ENCODE data around the gene DENND1A. TPM values are rescaled to one million over a fixed set of nuclear protein-coding genes. Genes with fewer than 3 reads are reported as not detected.

Gene DENND1A
- polyA plus RNA-seq, 2 of the 4 experiments (the other 2 are of a cell fraction) = 15.1 to 21.9 TPM

DNA sequence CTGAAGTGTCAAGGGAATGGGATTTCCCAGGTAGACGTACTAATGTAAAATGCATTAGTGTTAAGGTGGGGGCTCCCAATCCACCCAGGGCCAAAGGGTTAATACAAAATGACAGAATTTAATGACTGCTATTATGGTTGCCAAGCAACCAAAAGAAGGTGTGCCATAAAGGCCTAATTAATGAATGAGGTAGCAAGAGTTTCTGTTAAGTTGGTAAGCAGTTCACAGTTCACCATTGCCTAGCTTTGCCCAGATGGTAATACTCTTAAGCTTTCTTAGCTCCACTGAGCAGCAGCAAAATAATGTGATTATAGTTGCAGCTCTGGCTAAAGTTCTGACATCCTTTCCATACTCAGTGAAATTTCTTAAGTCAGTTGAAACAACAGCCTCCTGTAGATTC lies 211.7 kb downstream of the DENND1A start:
- ChIA-PET POLR2A (no interaction called here), CTCF (interaction anchor here (0.7 to 2.1 kb wide), 2 partner anchors 10 to 174 kb away, joined by 3 to 6 read pairs; no protein-coding TSS in a partner anchor)
- no peak for DNase-seq (ENCODE audit: low read depth in 1 of 2, low spot score in 1 of 2)
- Histone ChIP-seq H3K4me1 (no peaks in the 10 kb centered on the region), H3K4me3 (no peak overlapping the region), H3K27ac (no peak overlapping the region), H3K9me3 (peaks cover 14% of the 10 kb centered on the region), H3K4me2 (no peak overlapping the region)
- 85% methylated on average over 1 of the region's 1 CpG for WGBS (ENCODE audit: missing lambda C conversion rate)
- TF ChIP-seq ZFP36 (IDR thresholded peaks at IDR 0.05; ENCODE audit: borderline replicate concordance, partially characterized antibody) (no peak), JUNB (IDR thresholded peaks at IDR 0.05) (no peak), HOXA7 (CRISPR knock-in tag; IDR thresholded peaks at IDR 0.05) (no peak), NFE2L2 (conservative IDR thresholded peaks at IDR 0.05; ENCODE audit: low read length) (no peak), MAFK (IDR thresholded peaks at IDR 0.05; ENCODE audit: partially characterized antibody) (no peak), BHLHE40 (IDR thresholded peaks at IDR 0.05; ENCODE audit: low read depth, low read length) (no peak), NPAS2 (CRISPR knock-in tag; IDR thresholded peaks at IDR 0.05; ENCODE audit: borderline replicate concordance) (no peak), RCOR1 (IDR thresholded peaks at IDR 0.05; ENCODE audit: low read depth, low read length) (no peak), SREBF2 (IDR thresholded peaks at IDR 0.05) (no peak), RAD21 (conservative IDR thresholded peaks at IDR 0.05 in 1 of 2, IDR thresholded peaks at IDR 0.05 in 1 of 2) (no peak), ZNF302 (CRISPR knock-in tag; IDR thresholded peaks at IDR 0.05) (no peak), CBX2 (IDR thresholded peaks at IDR 0.05; ENCODE audit: borderline replicate concordance, low read depth) (no peak), RARB (CRISPR knock-in tag; IDR thresholded peaks at IDR 0.05) (no peak), HEYL (CRISPR knock-in tag; IDR thresholded peaks at IDR 0.05) (no peak), PHF8 (IDR thresholded peaks at IDR 0.05; ENCODE audit: borderline replicate concordance, low read depth) (no peak), CBX8 (IDR thresholded peaks at IDR 0.05) (no peak), FOXS1 (CRISPR knock-in tag; IDR thresholded peaks at IDR 0.05) (no peak), ZSCAN20 (CRISPR knock-in tag; IDR thresholded peaks at IDR 0.05) (no peak), CEBPB (IDR thresholded peaks at IDR 0.05) (no peak)
- TF ChIP-seq, protein P1, sequence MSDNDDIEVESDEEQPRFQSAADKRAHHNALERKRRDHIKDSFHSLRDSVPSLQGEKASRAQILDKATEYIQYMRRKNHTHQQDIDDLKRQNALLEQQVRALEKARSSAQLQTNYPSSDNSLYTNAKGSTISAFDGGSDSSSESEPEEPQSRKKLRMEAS (IDR thresholded peaks at IDR 0.05) = no peak
- ATAC-seq = no peak
- FAIRE-seq = no peak

DNA sequence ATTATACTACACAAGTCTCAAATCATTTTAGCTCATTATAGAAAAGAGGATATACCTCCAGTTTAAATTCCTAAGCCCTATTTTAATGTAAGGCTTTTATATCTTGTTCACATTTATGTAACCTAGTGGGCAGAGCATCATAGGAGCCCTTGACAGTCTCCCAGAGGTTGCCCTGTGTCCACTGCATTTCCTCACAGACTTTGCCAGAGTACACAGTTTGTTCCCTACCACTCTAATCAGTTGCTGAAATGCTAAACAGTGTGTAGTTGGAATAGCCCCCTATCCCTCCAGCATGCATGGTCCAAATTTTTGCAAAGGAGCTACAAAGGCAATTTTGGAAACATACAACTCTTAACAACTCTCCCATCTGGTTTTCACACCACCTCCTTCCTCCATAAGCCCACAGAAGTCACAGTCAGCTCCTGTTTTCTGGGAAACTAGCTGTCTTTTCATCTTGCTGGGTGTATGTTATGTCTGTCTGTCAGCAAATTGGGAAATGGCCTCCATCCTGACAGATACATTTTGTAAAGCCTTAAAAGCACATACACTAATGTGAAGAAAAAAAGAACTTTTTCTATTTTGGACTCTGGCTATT lies 212.2 kb downstream of the DENND1A start:
- ATAC-seq (no peak), DNase-seq (ENCODE audit: low read depth in 1 of 2, low spot score in 1 of 2) (no peak), FAIRE-seq (no peak)
- CTCF ChIA-PET = interaction anchor here (0.7 to 2.1 kb wide), 2 partner anchors 11 to 174 kb away, joined by 3 to 6 read pairs; no protein-coding TSS in a partner anchor
- POLR2A ChIA-PET = no interaction called here
- Histone ChIP-seq H3K4me1 (no peaks in the 10 kb centered on the region), H3K4me3 (no peak overlapping the region), H3K27ac (no peak overlapping the region), H3K4me2 (no peak overlapping the region), H3K9me3 (peaks cover 9% of the 10 kb centered on the region)
- TF ChIP-seq FOSB (CRISPR knock-in tag; IDR thresholded peaks at IDR 0.05) (no peak), JUNB (IDR thresholded peaks at IDR 0.05) (no peak), EP300 (IDR thresholded peaks at IDR 0.05) (no peak), HEYL (CRISPR knock-in tag; IDR thresholded peaks at IDR 0.05) (no peak), TP53 (CRISPR knock-in tag; IDR thresholded peaks at IDR 0.05) (no peak)
- TF ChIP-seq, protein P2, sequence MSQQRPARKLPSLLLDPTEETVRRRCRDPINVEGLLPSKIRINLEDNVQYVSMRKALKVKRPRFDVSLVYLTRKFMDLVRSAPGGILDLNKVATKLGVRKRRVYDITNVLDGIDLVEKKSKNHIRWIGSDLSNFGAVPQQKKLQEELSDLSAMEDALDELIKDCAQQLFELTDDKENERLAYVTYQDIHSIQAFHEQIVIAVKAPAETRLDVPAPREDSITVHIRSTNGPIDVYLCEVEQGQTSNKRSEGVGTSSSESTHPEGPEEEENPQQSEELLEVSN (IDR thresholded peaks at IDR 0.05; ENCODE audit: borderline replicate concordance, low read depth) = no peak

DNA sequence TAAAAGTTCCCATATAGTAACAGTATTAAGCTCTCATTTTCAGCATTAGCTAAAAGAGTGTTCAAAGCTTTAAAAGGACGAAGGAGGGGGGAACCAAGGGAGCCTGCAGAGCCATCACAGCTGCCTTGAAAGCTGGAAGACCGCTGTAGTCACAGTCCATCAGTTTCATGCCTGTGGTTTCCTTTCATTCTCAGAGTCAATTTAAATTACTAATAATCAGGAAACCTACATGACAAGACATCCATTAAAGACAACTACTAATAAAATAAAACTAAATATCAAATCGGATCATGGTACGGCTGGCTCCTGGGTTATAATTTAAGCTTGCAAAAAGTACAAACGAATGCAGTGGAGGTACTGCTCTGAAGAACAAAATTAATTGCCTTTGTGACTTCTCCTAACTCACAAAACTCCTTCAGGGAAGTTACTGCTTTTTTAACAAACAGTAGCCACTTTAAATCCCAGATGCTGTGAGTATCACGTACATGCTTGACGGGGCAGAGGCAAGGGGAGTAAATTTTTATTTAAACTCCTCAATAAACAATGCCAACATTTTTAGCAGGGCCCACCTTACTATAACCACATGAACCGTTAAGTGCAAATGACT lies 213.5 kb downstream of the DENND1A start:
- H3K9me3 ChIP-seq = no peaks in the 10 kb centered on the region
- no peak for ATAC-seq
- no peak for FAIRE-seq
- no peak for DNase-seq (ENCODE audit: low read depth in 1 of 2, low spot score in 1 of 2)
- H3K4me3 ChIP-seq = no peak overlapping the region
- no peak overlapping the region for H3K4me2 ChIP-seq
- WGBS (ENCODE audit: missing lambda C conversion rate) = 88% methylated on average over 8 of the region's 8 CpGs
- H3K27ac ChIP-seq = no peak overlapping the region
- CTCF ChIA-PET = interaction anchor here (0.5 kb wide), 1 partner anchor 12 kb away, joined by 3 read pairs; no protein-coding TSS in a partner anchor
- no peaks in the 10 kb centered on the region for H3K4me1 ChIP-seq
- POLR2A ChIA-PET = no interaction called here
- no peak for TF ChIP-seq BHLHE40 (IDR thresholded peaks at IDR 0.05; ENCODE audit: low read depth, low read length)
- no peak for TF ChIP-seq RFX5 (IDR thresholded peaks at IDR 0.05)
- no peak for TF ChIP-seq HOXA7 (CRISPR knock-in tag; IDR thresholded peaks at IDR 0.05)
- TF ChIP-seq SMC3 (IDR thresholded peaks at IDR 0.05) = no peak
